Astrocyte of the cerebellum (primary cell): ENCODE measurements around the gene BRSK2.
"Not testable (repeated sequence)": the region's sequence is repeated elsewhere in the genome, so short reads cannot be mapped to it uniquely, and the experiment has no call there.

Experiments
- DNase-seq: peaks from one replicate; pipeline ENCODE4 v3.0.0-alpha.2; 2011; ENCODE audit warnings: low read depth
- H3K4me3 ChIP-seq: 2 replicates; pipeline ENCODE4 v1.5.1; 2011; ENCODE audit warnings: mild to moderate bottlenecking, low read depth, low read length, moderate library complexity
- CTCF ChIP-seq: IDR thresholded peaks from 2 replicates; pipeline ENCODE4 v1.5.1; 2012; ENCODE audit warnings: low read length, low read depth, moderate library complexity, mild to moderate bottlenecking; ENCODE audit errors: missing control alignments
- in situ Hi-C: cut with HindIII; loops from 2 replicates; pipeline ENCODE4 v1.10.0; 2017; ENCODE audit warnings: low sequenced_read_pairs

The BRSK2 gene

DNA sequence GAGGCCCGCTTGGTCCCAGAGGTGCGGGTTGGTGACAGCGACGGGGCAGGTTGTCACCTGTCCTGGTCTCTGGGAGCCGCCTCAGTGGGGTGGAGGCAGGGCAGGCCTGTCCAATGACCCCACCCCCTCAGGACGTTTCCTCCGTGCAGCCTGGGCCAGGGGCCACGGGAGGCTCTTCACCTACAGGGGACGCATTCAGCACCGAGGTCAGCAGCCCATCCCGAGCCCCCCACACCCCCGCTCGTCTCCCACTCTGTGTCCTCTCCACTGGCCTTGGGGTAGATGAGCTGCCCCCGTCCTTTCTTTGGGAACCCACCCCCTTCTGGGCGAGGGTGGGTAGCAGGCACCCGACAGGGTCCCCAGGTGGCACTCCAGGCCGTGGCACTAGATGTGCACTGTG lies 35.7 kb downstream of the BRSK2 start:
- in situ Hi-C loops, result no loop called here
- no peak overlapping the region for H3K4me3 ChIP-seq
- no peak for TF ChIP-seq CTCF
- DNase-seq, result no peak

GRCh38 chr11:1428762-1429316 lies 39.1 kb downstream of the BRSK2 start:
- H3K4me3 ChIP-seq, result no peak overlapping the region
- in situ Hi-C loops, result no loop called here
- TF ChIP-seq CTCF, result no peak
- no peak for DNase-seq

DNA sequence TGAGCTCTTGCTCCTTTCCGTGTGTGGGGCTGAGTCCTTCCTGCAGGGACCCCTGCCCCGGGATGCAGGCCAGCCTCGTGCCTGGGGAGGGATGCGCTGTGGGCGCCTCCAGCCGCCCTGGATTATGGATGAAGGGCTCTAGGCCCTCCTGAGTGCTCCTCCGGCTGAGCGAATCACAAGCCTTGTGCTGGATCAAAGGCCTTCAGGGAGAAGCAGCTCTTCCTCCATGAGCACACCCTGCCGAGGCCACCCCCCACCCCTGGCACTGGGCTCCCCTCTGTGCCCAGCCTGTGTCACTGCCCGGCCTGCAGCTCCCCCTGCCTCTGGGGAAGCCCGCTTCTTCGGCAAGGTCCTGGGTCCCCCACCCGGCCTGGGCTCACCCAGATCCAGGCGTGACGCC lies 43.8 kb downstream of the BRSK2 start:
- no peak for DNase-seq

DNA sequence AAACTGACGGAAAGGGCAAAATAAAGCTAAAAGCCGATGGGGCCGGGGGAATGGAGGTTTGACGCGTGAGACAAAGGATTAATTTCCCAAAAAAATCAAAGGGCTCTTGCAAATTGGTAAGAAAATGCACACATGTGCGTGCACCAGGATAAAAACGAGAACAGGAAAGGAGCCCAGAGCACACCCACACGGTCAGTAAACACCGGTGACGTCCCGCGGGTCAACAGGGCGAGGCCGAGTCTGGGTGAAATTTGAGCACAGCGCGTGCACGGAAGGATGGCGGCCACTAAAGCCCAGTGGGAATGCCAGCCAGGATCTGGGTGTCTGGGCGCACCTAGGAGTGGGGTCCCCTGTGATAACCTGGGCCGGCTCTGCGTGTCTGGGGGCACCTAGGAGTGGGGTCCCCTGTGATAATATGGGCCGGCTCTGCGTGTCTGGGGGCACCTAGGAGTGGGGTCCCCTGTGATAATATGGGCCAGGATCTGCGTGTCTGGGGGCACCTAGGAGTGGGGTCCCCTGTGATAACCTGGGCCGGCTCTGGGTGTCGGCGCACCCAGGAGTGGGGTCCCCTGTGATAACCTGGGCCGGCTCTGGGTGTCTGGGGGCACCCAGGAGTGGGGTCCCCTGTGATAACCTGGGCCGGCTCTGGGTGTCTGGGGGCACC lies 44.4 kb downstream of the BRSK2 start:
- no peak for TF ChIP-seq CTCF
- no peak overlapping the region for H3K4me3 ChIP-seq
- in situ Hi-C loops, result no loop called here

More for the DNA sequence above, 43.8 kb downstream of the BRSK2 start:
- no peak overlapping the region for H3K4me3 ChIP-seq
- in situ Hi-C loops, result no loop called here
- TF ChIP-seq CTCF, result no peak

DNA sequence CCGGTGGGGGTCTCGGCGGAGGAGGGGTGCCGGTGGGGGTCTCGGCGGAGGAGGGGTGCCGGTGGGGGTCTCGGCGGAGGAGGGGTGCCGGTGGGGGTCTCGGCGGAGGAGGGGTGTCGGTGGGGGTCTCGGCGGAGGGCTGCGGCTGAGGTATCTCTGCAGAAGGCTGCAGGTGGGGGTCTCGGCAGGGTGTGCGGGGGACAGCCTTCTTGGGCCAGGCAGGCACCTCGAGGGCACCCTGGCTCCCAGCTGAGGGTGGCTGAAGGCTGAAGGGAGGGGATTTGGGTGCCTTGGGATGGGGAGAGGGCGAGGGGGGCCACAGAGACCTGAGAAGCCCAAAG lies 45.7 kb downstream of the BRSK2 start:
- DNase-seq, in situ Hi-C loops, H3K4me3 ChIP-seq: not testable (repeated sequence)

More for the DNA sequence above, 44.4 kb downstream of the BRSK2 start:
- DNase-seq, result no peak

DNA sequence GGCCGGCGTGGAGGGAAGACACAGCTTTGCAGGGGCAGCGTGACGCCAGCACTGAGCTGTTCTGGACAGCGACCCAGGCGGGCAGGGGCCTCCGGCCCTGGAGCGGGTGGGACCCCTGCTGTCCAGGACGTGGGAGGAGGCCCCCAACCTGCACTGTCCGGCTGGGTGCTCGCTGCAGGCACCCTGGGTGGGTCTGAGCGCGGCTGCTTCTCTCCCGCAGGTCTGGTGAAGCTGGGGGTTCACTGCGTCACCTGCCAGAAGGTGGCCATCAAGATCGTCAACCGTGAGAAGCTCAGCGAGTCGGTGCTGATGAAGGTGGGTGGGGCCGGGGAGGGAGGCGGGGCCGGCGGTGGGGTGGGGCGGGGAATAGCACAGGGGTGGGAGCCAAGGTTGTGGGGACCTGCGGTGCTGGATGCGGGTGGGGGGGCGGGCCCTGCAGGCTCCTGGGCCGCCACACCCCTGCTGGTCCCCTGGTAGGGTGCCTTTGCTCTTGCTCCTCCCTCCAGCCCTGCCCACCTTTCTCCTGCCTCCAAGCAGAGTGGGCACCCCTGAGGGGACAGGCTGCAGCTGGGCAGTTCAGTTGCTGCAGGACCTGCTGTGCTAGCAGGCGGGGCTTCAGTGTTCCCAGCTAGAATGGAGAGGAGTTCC lies 46.2 kb downstream of the BRSK2 start:
- no peak for DNase-seq
- TF ChIP-seq CTCF, result no peak
- no peak overlapping the region for H3K4me3 ChIP-seq
- in situ Hi-C loops, result no loop called here

- in situ Hi-C loops, result no loop called here
- H3K4me3 ChIP-seq, result no peak overlapping the region
- DNase-seq, result no peak
- no peak for TF ChIP-seq CTCF
These were observed 46.8 kb downstream of the BRSK2 start for GRCh38 chr11:1436468-1437039.
